ENCODE results near the gene ARFRP1. TPM values are rescaled to one million over a fixed set of nuclear protein-coding genes. Genes with fewer than 3 reads are reported as not detected.
A peak's percentile ranks its signal among the peaks of the same experiment; 100 is the strongest.

ARFRP1 gene
- total and polyA plus RNA-seq, 2 of the 13 experiments (the other 11 are each of a cell fraction or from before 2014, with no cell fraction given) = 32.0 to 51.1 TPM

GRCh38 chr20:63740627-63741353 is 33.0 kb upstream of the ARFRP1 start (continued):
- TF ChIP-seq ZNF317 (CRISPR knock-in tag; IDR thresholded peaks at IDR 0.05) = peak; percentile 87; the same call in 1 of the 2 replicates
- peak; percentile 96 for TF ChIP-seq THAP8 (CRISPR knock-in tag; IDR thresholded peaks at IDR 0.05; ENCODE audit: borderline replicate concordance)
- peak; percentile 64 for TF ChIP-seq ZMAT3 (CRISPR knock-in tag; conservative IDR thresholded peaks at IDR 0.05)
- peak; percentile 97; the same call in 1 of the 2 replicates for TF ChIP-seq ETS1 (CRISPR knock-in tag; IDR thresholded peaks at IDR 0.05)
- TF ChIP-seq, protein P1, sequence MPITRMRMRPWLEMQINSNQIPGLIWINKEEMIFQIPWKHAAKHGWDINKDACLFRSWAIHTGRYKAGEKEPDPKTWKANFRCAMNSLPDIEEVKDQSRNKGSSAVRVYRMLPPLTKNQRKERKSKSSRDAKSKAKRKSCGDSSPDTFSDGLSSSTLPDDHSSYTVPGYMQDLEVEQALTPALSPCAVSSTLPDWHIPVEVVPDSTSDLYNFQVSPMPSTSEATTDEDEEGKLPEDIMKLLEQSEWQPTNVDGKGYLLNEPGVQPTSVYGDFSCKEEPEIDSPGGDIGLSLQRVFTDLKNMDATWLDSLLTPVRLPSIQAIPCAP (CRISPR knock-in tag; IDR thresholded peaks at IDR 0.05; ENCODE audit: low read depth) = no peak; the same call in 1 of the 2 replicates
- peak; percentile 100 for TF ChIP-seq ZBTB7A (CRISPR knock-in tag; IDR thresholded peaks at IDR 0.05)
- TF ChIP-seq, protein P2, sequence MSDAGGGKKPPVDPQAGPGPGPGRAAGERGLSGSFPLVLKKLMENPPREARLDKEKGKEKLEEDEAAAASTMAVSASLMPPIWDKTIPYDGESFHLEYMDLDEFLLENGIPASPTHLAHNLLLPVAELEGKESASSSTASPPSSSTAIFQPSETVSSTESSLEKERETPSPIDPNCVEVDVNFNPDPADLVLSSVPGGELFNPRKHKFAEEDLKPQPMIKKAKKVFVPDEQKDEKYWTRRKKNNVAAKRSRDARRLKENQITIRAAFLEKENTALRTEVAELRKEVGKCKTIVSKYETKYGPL (CRISPR knock-in tag; IDR thresholded peaks at IDR 0.05) = peak; percentile 94
- TF ChIP-seq FOXP4 (CRISPR knock-in tag; IDR thresholded peaks at IDR 0.05) = peak; percentile 93
- TF ChIP-seq HDAC2 (CRISPR knock-in tag; IDR thresholded peaks at IDR 0.05) = peak; percentile 99
- peak; percentile 95 for TF ChIP-seq SIN3A (IDR thresholded peaks at IDR 0.05; ENCODE audit: borderline replicate concordance, low read depth, low read length)
- peak; percentile 77 to 79; a peak in 3 of 4 replicates for TF ChIP-seq EP300 (IDR thresholded peaks at IDR 0.05; ENCODE audit: low read depth in 2 of 2, low read length in 2 of 2)
- peak; percentile 79 for TF ChIP-seq EP300 (CRISPR knock-in tag; IDR thresholded peaks at IDR 0.05; ENCODE audit: borderline replicate concordance)
- no peak for TF ChIP-seq SMARCC2 (IDR thresholded peaks at IDR 0.05)
- TF ChIP-seq ZNF577 (CRISPR knock-in tag; IDR thresholded peaks at IDR 0.05; ENCODE audit: borderline replicate concordance, low read depth) = peak; percentile 86; the same call in 1 of the 2 replicates
- TF ChIP-seq, protein P3, sequence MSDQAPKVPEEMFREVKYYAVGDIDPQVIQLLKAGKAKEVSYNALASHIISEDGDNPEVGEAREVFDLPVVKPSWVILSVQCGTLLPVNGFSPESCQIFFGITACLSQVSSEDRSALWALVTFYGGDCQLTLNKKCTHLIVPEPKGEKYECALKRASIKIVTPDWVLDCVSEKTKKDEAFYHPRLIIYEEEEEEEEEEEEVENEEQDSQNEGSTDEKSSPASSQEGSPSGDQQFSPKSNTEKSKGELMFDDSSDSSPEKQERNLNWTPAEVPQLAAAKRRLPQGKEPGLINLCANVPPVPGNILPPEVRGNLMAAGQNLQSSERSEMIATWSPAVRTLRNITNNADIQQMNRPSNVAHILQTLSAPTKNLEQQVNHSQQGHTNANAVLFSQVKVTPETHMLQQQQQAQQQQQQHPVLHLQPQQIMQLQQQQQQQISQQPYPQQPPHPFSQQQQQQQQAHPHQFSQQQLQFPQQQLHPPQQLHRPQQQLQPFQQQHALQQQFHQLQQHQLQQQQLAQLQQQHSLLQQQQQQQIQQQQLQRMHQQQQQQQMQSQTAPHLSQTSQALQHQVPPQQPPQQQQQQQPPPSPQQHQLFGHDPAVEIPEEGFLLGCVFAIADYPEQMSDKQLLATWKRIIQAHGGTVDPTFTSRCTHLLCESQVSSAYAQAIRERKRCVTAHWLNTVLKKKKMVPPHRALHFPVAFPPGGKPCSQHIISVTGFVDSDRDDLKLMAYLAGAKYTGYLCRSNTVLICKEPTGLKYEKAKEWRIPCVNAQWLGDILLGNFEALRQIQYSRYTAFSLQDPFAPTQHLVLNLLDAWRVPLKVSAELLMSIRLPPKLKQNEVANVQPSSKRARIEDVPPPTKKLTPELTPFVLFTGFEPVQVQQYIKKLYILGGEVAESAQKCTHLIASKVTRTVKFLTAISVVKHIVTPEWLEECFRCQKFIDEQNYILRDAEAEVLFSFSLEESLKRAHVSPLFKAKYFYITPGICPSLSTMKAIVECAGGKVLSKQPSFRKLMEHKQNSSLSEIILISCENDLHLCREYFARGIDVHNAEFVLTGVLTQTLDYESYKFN (CRISPR knock-in tag; conservative IDR thresholded peaks at IDR 0.05) = peak; percentile 96
- TF ChIP-seq, protein P4, sequence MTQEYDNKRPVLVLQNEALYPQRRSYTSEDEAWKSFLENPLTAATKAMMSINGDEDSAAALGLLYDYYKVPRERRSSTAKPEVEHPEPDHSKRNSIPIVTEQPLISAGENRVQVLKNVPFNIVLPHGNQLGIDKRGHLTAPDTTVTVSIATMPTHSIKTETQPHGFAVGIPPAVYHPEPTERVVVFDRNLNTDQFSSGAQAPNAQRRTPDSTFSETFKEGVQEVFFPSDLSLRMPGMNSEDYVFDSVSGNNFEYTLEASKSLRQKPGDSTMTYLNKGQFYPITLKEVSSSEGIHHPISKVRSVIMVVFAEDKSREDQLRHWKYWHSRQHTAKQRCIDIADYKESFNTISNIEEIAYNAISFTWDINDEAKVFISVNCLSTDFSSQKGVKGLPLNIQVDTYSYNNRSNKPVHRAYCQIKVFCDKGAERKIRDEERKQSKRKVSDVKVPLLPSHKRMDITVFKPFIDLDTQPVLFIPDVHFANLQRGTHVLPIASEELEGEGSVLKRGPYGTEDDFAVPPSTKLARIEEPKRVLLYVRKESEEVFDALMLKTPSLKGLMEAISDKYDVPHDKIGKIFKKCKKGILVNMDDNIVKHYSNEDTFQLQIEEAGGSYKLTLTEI (CRISPR knock-in tag; conservative IDR thresholded peaks at IDR 0.05) = no peak
- TF ChIP-seq MYNN (CRISPR knock-in tag; IDR thresholded peaks at IDR 0.05; ENCODE audit: low read depth) = no peak
